ENCODE data around the gene AGBL5.

Gene AGBL5

GRCh38 chr2:27094353-27094984 lies 43.0 kb downstream of the AGBL5 start:
- DNase-seq (ENCODE audit: low read depth): no peak
- H3K4me3 ChIP-seq (ENCODE audit: low read depth, low read length): no peak overlapping the region
- TF ChIP-seq, protein P1, sequence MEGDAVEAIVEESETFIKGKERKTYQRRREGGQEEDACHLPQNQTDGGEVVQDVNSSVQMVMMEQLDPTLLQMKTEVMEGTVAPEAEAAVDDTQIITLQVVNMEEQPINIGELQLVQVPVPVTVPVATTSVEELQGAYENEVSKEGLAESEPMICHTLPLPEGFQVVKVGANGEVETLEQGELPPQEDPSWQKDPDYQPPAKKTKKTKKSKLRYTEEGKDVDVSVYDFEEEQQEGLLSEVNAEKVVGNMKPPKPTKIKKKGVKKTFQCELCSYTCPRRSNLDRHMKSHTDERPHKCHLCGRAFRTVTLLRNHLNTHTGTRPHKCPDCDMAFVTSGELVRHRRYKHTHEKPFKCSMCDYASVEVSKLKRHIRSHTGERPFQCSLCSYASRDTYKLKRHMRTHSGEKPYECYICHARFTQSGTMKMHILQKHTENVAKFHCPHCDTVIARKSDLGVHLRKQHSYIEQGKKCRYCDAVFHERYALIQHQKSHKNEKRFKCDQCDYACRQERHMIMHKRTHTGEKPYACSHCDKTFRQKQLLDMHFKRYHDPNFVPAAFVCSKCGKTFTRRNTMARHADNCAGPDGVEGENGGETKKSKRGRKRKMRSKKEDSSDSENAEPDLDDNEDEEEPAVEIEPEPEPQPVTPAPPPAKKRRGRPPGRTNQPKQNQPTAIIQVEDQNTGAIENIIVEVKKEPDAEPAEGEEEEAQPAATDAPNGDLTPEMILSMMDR (IDR thresholded peaks at IDR 0.05; ENCODE audit: insufficient read depth, low read depth, low read length, missing control alignments): no peak

- no peak overlapping the region for H3K4me3 ChIP-seq (ENCODE audit: low read depth, low read length)
- no peak for DNase-seq (ENCODE audit: low read depth)
- TF ChIP-seq, protein P1 (IDR thresholded peaks at IDR 0.05; ENCODE audit: insufficient read depth, low read depth, low read length, missing control alignments): no peak
These were observed 43.9 kb downstream of the AGBL5 start for GRCh38 chr2:27095427-27095744.

- no peak overlapping the region for H3K4me3 ChIP-seq (ENCODE audit: low read depth, low read length)
- TF ChIP-seq, protein P1 (IDR thresholded peaks at IDR 0.05; ENCODE audit: insufficient read depth, low read depth, low read length, missing control alignments): no peak
- DNase-seq (ENCODE audit: low read depth): peak; percentile 65
These were observed 44.5 kb downstream of the AGBL5 start for GRCh38 chr2:27095745-27096651.

GRCh38 chr2:27096748-27097297 lies 45.4 kb downstream of the AGBL5 start:
- DNase-seq (ENCODE audit: low read depth): no peak
- TF ChIP-seq, protein P1 (IDR thresholded peaks at IDR 0.05; ENCODE audit: insufficient read depth, low read depth, low read length, missing control alignments): no peak
- H3K4me3 ChIP-seq (ENCODE audit: low read depth, low read length): no peak overlapping the region

- DNase-seq (ENCODE audit: low read depth): no peak
These were observed 45.9 kb downstream of the AGBL5 start for GRCh38 chr2:27097341-27097740.

GRCh38 chr2:27099334-27099955 lies 48.0 kb downstream of the AGBL5 start:
- TF ChIP-seq, protein P1 (IDR thresholded peaks at IDR 0.05; ENCODE audit: insufficient read depth, low read depth, low read length, missing control alignments): no peak
- no peak overlapping the region for H3K4me3 ChIP-seq (ENCODE audit: low read depth, low read length)
- DNase-seq (ENCODE audit: low read depth): no peak

More at GRCh38 chr2:27097341-27097740, 45.9 kb downstream of the AGBL5 start:
- TF ChIP-seq, protein P1 (IDR thresholded peaks at IDR 0.05; ENCODE audit: insufficient read depth, low read depth, low read length, missing control alignments): no peak
- H3K4me3 ChIP-seq (ENCODE audit: low read depth, low read length): no peak overlapping the region

Measured in GM12865 (cell line).